CD14-positive monocyte (primary cell): ENCODE results near the gene RWDD1. TPM values are rescaled to one million over a fixed set of nuclear protein-coding genes. Genes with fewer than 3 reads are reported as not detected.

Source experiments
- DNase-seq, 3 donors: peaks; one replicate each; pipeline ENCODE4 v3.0.0-alpha.2; 2011 to 2022
- H2AFZ ChIP-seq: 2 replicates; pipeline ENCODE4 v1.6.0; 2012; ENCODE audit warnings: mild to moderate bottlenecking, low read depth, low read length, inconsistent platforms; ENCODE audit not compliant: insufficient read depth, poor library complexity, severe bottlenecking
- H3K27ac ChIP-seq, 2 donors: 1 replicate in 1 of 2; 2 replicates in 1 of 2; pipeline ENCODE4 v1.5.1; 2012 to 2013; ENCODE audit warnings: low read length in 2 of 2, control low read depth in 1 of 2, inconsistent platforms in 1 of 2, low read depth in 1 of 2, mild to moderate bottlenecking in 1 of 2
- H3K27me3 ChIP-seq, 2 donors: one replicate each; pipeline versions ENCODE4 v1.6.0 to v1.6.1; 2011 to 2013; ENCODE audit warnings: low read length in 2 of 2; ENCODE audit not compliant: control insufficient read depth in 2 of 2, insufficient read depth in 2 of 2
- H3K36me3 ChIP-seq, 2 donors: replicated peaks in 1 of 2; 1 replicate in 1 of 2; 2 replicates in 1 of 2; pipeline versions ENCODE4 v1.5.1 to v1.6.1; 2012 to 2013; ENCODE audit warnings: low read length in 2 of 2, control low read depth in 1 of 2, inconsistent platforms in 1 of 2, mild to moderate bottlenecking in 1 of 2; ENCODE audit not compliant: insufficient read depth in 2 of 2, control insufficient read depth in 1 of 2
- H3K4me1 ChIP-seq, 2 donors: 1 replicate in 1 of 2; 2 replicates in 1 of 2; pipeline versions ENCODE4 v1.5.1 to v1.6.1; 2012 to 2013; ENCODE audit warnings: low read length in 2 of 2, control low read depth in 1 of 2, inconsistent platforms in 1 of 2, mild to moderate bottlenecking in 1 of 2, moderate library complexity in 1 of 2; ENCODE audit not compliant: insufficient read depth in 2 of 2, control insufficient read depth in 1 of 2
- H3K4me2 ChIP-seq: replicated peaks from 2 replicates; pipeline ENCODE3; 2012; ENCODE audit warnings: low read length, moderate library complexity, mild to moderate bottlenecking; ENCODE audit not compliant: poor library complexity, severe bottlenecking; ENCODE audit errors: extremely low read depth
- H3K4me3 ChIP-seq, 3 experiments: fragments of 200-600 bp in 1 of 3; sonication (generic) in 1 of 3; replicated peaks in 1 of 3; 1 replicate in 2 of 3; 2 replicates in 1 of 3; pipeline ENCODE4 v1.5.1; 2011 to 2013; ENCODE audit warnings: low read length in 3 of 3, mild to moderate bottlenecking in 3 of 3, control low read depth in 2 of 3, low read depth in 2 of 3, inconsistent platforms in 1 of 3, moderate library complexity in 1 of 3
- H3K79me2 ChIP-seq: 2 replicates; pipeline ENCODE4 v1.6.0; 2012; ENCODE audit warnings: mild to moderate bottlenecking, control low read depth, inconsistent platforms, low read length, moderate library complexity; ENCODE audit not compliant: insufficient read depth
- H3K9ac ChIP-seq: 2 replicates; pipeline ENCODE4 v1.6.0; 2017; ENCODE audit warnings: low read length, mild to moderate bottlenecking; ENCODE audit not compliant: insufficient read depth, poor library complexity, severe bottlenecking
- H3K9me3 ChIP-seq, 2 donors: replicated peaks in 1 of 2; 1 replicate in 1 of 2; 2 replicates in 1 of 2; pipeline versions ENCODE4 v1.5.1 to v1.6.1; 2012 to 2013; ENCODE audit warnings: low read length in 2 of 2, control low read depth in 1 of 2; ENCODE audit not compliant: control insufficient read depth in 1 of 2, insufficient read depth in 1 of 2
- H4K20me1 ChIP-seq: 2 replicates; pipeline ENCODE4 v1.6.0; 2012; ENCODE audit warnings: mild to moderate bottlenecking, low read length, control low read depth, moderate library complexity; ENCODE audit not compliant: insufficient read depth
- H3K27ac Mint-ChIP-seq, 7 donors: one replicate each; pipeline ENCODE4 v1.8.0; 2020; ENCODE audit warnings: mild to moderate bottlenecking in 7 of 7, mixed read lengths in 7 of 7, moderate library complexity in 6 of 7, inconsistent platforms in 2 of 7
- H3K27me3 Mint-ChIP-seq, 3 donors: one replicate each; pipeline ENCODE4 v1.8.0; 2021 to 2022; ENCODE audit warnings: low read depth in 3 of 3, mild to moderate bottlenecking in 3 of 3, mixed read lengths in 3 of 3, moderate library complexity in 3 of 3, inconsistent platforms in 1 of 3
- H3K36me3 Mint-ChIP-seq, 2 donors: one replicate each; pipeline ENCODE4 v1.8.0; 2020; ENCODE audit warnings: mixed read lengths in 2 of 2, inconsistent platforms in 1 of 2, mild to moderate bottlenecking in 1 of 2
- H3K4me1 Mint-ChIP-seq: one replicate; pipeline ENCODE4 v1.8.0; 2020; ENCODE audit warnings: mild to moderate bottlenecking, mixed read lengths
- H3K4me3 Mint-ChIP-seq, 2 donors: one replicate each; pipeline ENCODE4 v1.8.0; 2020; ENCODE audit warnings: mild to moderate bottlenecking in 2 of 2, mixed read lengths in 2 of 2, moderate library complexity in 1 of 2
- H3K9me3 Mint-ChIP-seq, 7 donors: one replicate each; pipeline ENCODE4 v1.8.0; 2020 to 2022; ENCODE audit warnings: mixed read lengths in 7 of 7, mild to moderate bottlenecking in 6 of 7, moderate library complexity in 6 of 7, inconsistent platforms in 2 of 7
- WGBS: methylation state at CpG from one replicate; pipeline ENCODE4 v1.1.5; 2013; ENCODE audit warnings: missing lambda C conversion rate; ENCODE audit not compliant: insufficient coverage; 5-methylcytosine and 5-hydroxymethylcytosine counted together
- intact Hi-C, 2 donors: fragments of 100-400 bp; cut with micrococcal nuclease; formaldehyde crosslinking; loops; one replicate each; pipeline versions ENCODE4 v1.15.0 to v1.15.1; 2023
- polyA plus RNA-seq, 3 donors: library from polyadenylated mRNA; depleted of rRNA in 1 of 3; unstranded in 2 of 3; stranded (reverse) in 1 of 3; fragments of 300-500 nt in 2 of 3; fragments of >200 nt in 1 of 3; fragmentation: Illumina TruSeq in 2 of 3; gene quantifications; 1 replicate in 2 of 3; 2 replicates in 1 of 3; pipeline ENCODE4 v1.2.3, GENCODE V29; 2012 to 2021
- TF ChIP-seq, protein P1 (sequence below): fragments of 200-600 bp; IDR thresholded peaks from one replicate; pipeline ENCODE4 v1.8.0; 2022; ENCODE audit warnings: antibody characterized with exemption, mild to moderate bottlenecking

The RWDD1 gene
- polyA plus RNA-seq, 3 donors = 11.8 to 45.5 (median 34.7) TPM

DNA sequence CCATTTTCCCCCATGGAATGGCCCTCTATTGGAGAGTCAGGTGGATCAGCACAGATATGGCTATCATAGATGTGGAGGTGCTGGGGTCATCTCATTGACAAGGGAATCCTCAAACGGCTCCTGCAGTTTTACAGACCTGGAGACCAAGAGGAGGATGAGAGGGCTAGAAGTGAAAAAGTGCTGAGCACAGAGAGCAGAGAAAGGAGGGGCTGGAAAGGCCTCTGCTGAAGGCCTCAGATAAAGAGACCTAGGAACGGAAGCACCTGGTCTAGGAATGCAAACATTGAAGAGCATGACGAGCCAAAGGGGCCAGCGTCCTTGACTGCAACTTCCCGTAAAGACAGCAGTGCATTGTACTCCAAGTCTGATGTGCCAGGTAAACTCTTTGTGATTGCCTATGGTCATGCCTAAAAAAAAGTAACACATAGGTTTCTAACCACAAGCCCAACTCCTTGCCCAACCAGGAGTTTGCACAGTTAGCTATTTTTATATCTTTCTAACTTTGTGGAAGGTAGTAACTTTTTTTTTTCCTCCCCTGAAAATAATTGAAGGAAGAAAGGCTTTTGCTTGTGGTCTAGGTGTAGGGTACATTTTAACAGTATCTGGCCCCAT lies 60.2 kb downstream of the RWDD1 start:
- no peak overlapping the region for H3K4me3 Mint-ChIP-seq
- peaks cover 0 to 1% (median 0%) of the 10 kb centered on the region in 3 donors for H3K27me3 Mint-ChIP-seq
- H3K9me3 Mint-ChIP-seq = peaks cover 0 to 3% (median 0%) of the 10 kb centered on the region in 7 donors
- H3K9me3 ChIP-seq = peaks cover 0 to 5% of the 10 kb centered on the region in 2 donors
- H3K27me3 ChIP-seq = no peaks in the 10 kb centered on the region
- H2AFZ ChIP-seq = no peak overlapping the region
- intact Hi-C loops = no loop called here
- no peaks in the 10 kb centered on the region for H3K79me2 ChIP-seq
- H3K4me2 ChIP-seq = no peak overlapping the region
- H3K27ac Mint-ChIP-seq = peak overlapping the region in 1 of 7 donors; percentile 14
- H4K20me1 ChIP-seq = no peaks in the 10 kb centered on the region
- H3K9ac ChIP-seq = no peak overlapping the region
- H3K4me1 ChIP-seq = peaks cover 11 to 23% of the 10 kb centered on the region in 2 donors
- peaks cover 0 to 47% of the 10 kb centered on the region in 2 donors for H3K36me3 ChIP-seq
- peaks cover 19% of the 10 kb centered on the region for H3K4me1 Mint-ChIP-seq
- peaks cover 32 to 37% of the 10 kb centered on the region in 2 donors for H3K36me3 Mint-ChIP-seq
- no peak overlapping the region for H3K4me3 ChIP-seq
- H3K27ac ChIP-seq = no peak overlapping the region
- DNase-seq = no peak
- WGBS = 31% methylated on average over 5 of the region's 5 CpGs
- TF ChIP-seq, protein P1, sequence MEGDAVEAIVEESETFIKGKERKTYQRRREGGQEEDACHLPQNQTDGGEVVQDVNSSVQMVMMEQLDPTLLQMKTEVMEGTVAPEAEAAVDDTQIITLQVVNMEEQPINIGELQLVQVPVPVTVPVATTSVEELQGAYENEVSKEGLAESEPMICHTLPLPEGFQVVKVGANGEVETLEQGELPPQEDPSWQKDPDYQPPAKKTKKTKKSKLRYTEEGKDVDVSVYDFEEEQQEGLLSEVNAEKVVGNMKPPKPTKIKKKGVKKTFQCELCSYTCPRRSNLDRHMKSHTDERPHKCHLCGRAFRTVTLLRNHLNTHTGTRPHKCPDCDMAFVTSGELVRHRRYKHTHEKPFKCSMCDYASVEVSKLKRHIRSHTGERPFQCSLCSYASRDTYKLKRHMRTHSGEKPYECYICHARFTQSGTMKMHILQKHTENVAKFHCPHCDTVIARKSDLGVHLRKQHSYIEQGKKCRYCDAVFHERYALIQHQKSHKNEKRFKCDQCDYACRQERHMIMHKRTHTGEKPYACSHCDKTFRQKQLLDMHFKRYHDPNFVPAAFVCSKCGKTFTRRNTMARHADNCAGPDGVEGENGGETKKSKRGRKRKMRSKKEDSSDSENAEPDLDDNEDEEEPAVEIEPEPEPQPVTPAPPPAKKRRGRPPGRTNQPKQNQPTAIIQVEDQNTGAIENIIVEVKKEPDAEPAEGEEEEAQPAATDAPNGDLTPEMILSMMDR = no peak

DNA sequence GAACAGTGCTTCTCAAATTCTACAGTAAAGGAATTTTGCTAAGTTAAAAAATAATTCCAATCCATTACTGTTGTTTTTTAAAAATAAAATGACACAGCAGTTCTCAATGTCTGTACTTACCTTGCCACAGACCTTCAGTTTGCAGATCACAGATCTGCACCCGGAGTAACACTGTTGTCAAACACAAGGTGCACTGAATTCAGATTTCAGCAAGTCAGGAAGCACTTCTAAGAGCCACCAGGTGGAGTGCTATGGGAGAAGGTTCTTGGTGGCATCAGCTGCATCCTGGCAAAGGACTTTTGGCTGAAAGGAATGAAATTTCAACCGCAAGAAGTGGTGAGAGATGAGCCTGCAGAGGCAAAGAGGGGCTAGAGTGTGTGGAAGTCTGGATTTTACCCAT lies 62.4 kb downstream of the RWDD1 start:
- no peak overlapping the region for H3K9ac ChIP-seq
- H4K20me1 ChIP-seq = no peaks in the 10 kb centered on the region
- H3K79me2 ChIP-seq = no peaks in the 10 kb centered on the region
- peaks cover 0 to 1% (median 0%) of the 10 kb centered on the region in 3 donors for H3K27me3 Mint-ChIP-seq
- no peak overlapping the region for H3K4me2 ChIP-seq
- no peaks in the 10 kb centered on the region for H3K9me3 Mint-ChIP-seq
- H3K4me1 Mint-ChIP-seq = peaks cover 12% of the 10 kb centered on the region
- H3K27ac Mint-ChIP-seq = peak overlapping the region in 1 of 7 donors; percentile 27
- H3K4me1 ChIP-seq = peaks cover 11 to 15% of the 10 kb centered on the region in 2 donors
- H3K36me3 Mint-ChIP-seq = peaks cover 46 to 49% of the 10 kb centered on the region in 2 donors
- H3K36me3 ChIP-seq = peaks cover 0 to 58% of the 10 kb centered on the region in 2 donors
- intact Hi-C loops = no loop called here
- no peak overlapping the region for H3K27ac ChIP-seq
- H2AFZ ChIP-seq = no peak overlapping the region
- TF ChIP-seq, protein P1 = no peak
- H3K4me3 ChIP-seq = no peak overlapping the region
- no peaks in the 10 kb centered on the region for H3K9me3 ChIP-seq
- WGBS = 69% methylated on average over 2 of the region's 2 CpGs
- no peak overlapping the region for H3K4me3 Mint-ChIP-seq
- no peak for DNase-seq
- no peaks in the 10 kb centered on the region for H3K27me3 ChIP-seq

Other genes with a start within 250 kb of the RWDD1 start
- 10 to 100 TPM; 14.6 to 36.5 (median 28.4) TPM for gene DSE, start 200.6 kb upstream of the RWDD1 start, polyA plus RNA-seq
- gene CALHM6, start 110.1 kb upstream of the RWDD1 start, polyA plus RNA-seq = 100 to 1,000 TPM in 2 of 3 donors, 10 to 100 TPM in 1; 47.7 to 367 (median 261) TPM
- gene CALHM5, start 59.9 kb upstream of the RWDD1 start, polyA plus RNA-seq = under 1 TPM in 1 of 3 donors, not detected in 2; 0.01 TPM
- gene TRAPPC3L, start 25.8 kb upstream of the RWDD1 start, polyA plus RNA-seq = under 1 TPM in 1 of 3 donors, not detected in 2; 0.17 TPM
- not detected for gene CALHM4, start 17.8 kb upstream of the RWDD1 start, polyA plus RNA-seq
- under 1 TPM in 1 of 3 donors, not detected in 2; 0.15 TPM for gene RSPH4A, start 45.0 kb downstream of the RWDD1 start, polyA plus RNA-seq
- 1 to 10 TPM; 3.8 to 9.4 (median 5.1) TPM for gene ZUP1, start 97.3 kb downstream of the RWDD1 start, polyA plus RNA-seq
- 1 to 10 TPM; 1.7 to 2.9 (median 2.3) TPM for gene KPNA5, start 109.7 kb downstream of the RWDD1 start, polyA plus RNA-seq
- gene FAM162B, start 194.2 kb downstream of the RWDD1 start, polyA plus RNA-seq = not detected